H9 (cell line): ENCODE data around the gene PPP1R16B. TPM values are rescaled to one million over a fixed set of nuclear protein-coding genes. Genes with fewer than 3 reads are reported as not detected.
A peak's percentile ranks its signal among the peaks of the same experiment; 100 is the strongest.

ENCODE experiments used
- DNase-seq: peaks from one replicate; pipeline ENCODE4 v3.0.0-alpha.2; 2017
- H2AFZ ChIP-seq: one replicate; pipeline ENCODE4 v1.6.1; 2013; ENCODE audit warnings: mild to moderate bottlenecking, low read length, control low read depth, moderate library complexity
- H2AK5ac ChIP-seq: 2 replicates; pipeline ENCODE4 v1.6.1; 2013; ENCODE audit warnings: low read length, control low read depth, mixed read lengths; ENCODE audit not compliant: insufficient read length
- H2BK120ac ChIP-seq: one replicate; pipeline ENCODE4 v1.6.1; 2013; ENCODE audit warnings: low read depth, mild to moderate bottlenecking, low read length, control low read depth, inconsistent platforms; ENCODE audit not compliant: poor library complexity, severe bottlenecking
- H2BK12ac ChIP-seq: 2 replicates; pipeline ENCODE4 v1.6.1; 2013; ENCODE audit warnings: low read length, control low read depth, mixed read lengths, low read depth; ENCODE audit not compliant: insufficient read length
- H2BK15ac ChIP-seq: 2 replicates; pipeline ENCODE4 v1.6.1; 2013; ENCODE audit warnings: low read depth, low read length, control low read depth
- H2BK20ac ChIP-seq: one replicate; pipeline ENCODE4 v1.6.1; 2013; ENCODE audit warnings: low read depth, mild to moderate bottlenecking, low read length, control low read depth, inconsistent platforms; ENCODE audit not compliant: poor library complexity, severe bottlenecking
- H2BK5ac ChIP-seq: 2 replicates; pipeline ENCODE4 v1.6.1; 2013; ENCODE audit warnings: low read length, control low read depth, mixed read lengths; ENCODE audit not compliant: insufficient read length
- H3K14ac ChIP-seq: 2 replicates; pipeline ENCODE4 v1.6.1; 2013; ENCODE audit warnings: low read length, control low read depth; ENCODE audit not compliant: insufficient read depth
- H3K18ac ChIP-seq: 2 replicates; pipeline ENCODE4 v1.6.1; 2013; ENCODE audit warnings: low read depth, mild to moderate bottlenecking, mixed read lengths, low read length, control low read depth; ENCODE audit not compliant: insufficient read length
- H3K23ac ChIP-seq: 2 replicates; pipeline ENCODE4 v1.6.1; 2013; ENCODE audit warnings: low read length, control low read depth, mixed read lengths, low read depth; ENCODE audit not compliant: insufficient read length
- H3K23me2 ChIP-seq: 2 replicates; pipeline ENCODE4 v1.6.1; 2013; ENCODE audit warnings: low read depth, mild to moderate bottlenecking, mixed read lengths, low read length, control low read depth; ENCODE audit not compliant: insufficient read length, poor library complexity, severe bottlenecking
- H3K27ac ChIP-seq: 2 replicates; pipeline ENCODE4 v1.5.1; 2013; ENCODE audit warnings: low read length, control low read depth, mixed read lengths, low read depth; ENCODE audit not compliant: insufficient read length
- H3K27me3 ChIP-seq: 2 replicates; pipeline ENCODE4 v1.6.1; 2013; ENCODE audit warnings: low read length, control low read depth, inconsistent platforms; ENCODE audit not compliant: insufficient read depth
- H3K4ac ChIP-seq: 2 replicates; pipeline ENCODE4 v1.6.1; 2013; ENCODE audit warnings: low read depth, mild to moderate bottlenecking, control low read depth, inconsistent platforms, low read length, moderate library complexity
- H3K4me1 ChIP-seq: 2 replicates; pipeline ENCODE4 v1.6.1; 2013; ENCODE audit warnings: low read length, control low read depth, inconsistent platforms; ENCODE audit not compliant: insufficient read depth
- H3K4me2 ChIP-seq: 2 replicates; pipeline ENCODE4 v1.6.1; 2013; ENCODE audit warnings: low read length, control low read depth, mixed read lengths; ENCODE audit not compliant: insufficient read length, insufficient read depth
- H3K56ac ChIP-seq: 2 replicates; pipeline ENCODE4 v1.6.1; 2013; ENCODE audit warnings: low read depth, mild to moderate bottlenecking, mixed read lengths, low read length, control low read depth; ENCODE audit not compliant: insufficient read length
- H3K79me1 ChIP-seq: 2 replicates; pipeline ENCODE4 v1.6.1; 2013; ENCODE audit warnings: low read depth, mild to moderate bottlenecking, moderate library complexity, low read length, control low read depth, inconsistent platforms; ENCODE audit not compliant: insufficient read depth, poor library complexity, severe bottlenecking
- H3K79me2 ChIP-seq: 2 replicates; pipeline ENCODE4 v1.6.1; 2013; ENCODE audit warnings: low read length, control low read depth, inconsistent platforms; ENCODE audit not compliant: insufficient read depth
- H3K9ac ChIP-seq: 2 replicates; pipeline ENCODE4 v1.6.1; 2013; ENCODE audit warnings: low read length, control low read depth, mixed read lengths; ENCODE audit not compliant: insufficient read length; ENCODE audit errors: extremely low read depth
- H3K9me3 ChIP-seq: one replicate; pipeline ENCODE4 v1.6.1; 2013; ENCODE audit warnings: low read depth, low read length, inconsistent platforms; ENCODE audit not compliant: control insufficient read depth
- H3T11ph ChIP-seq: one replicate; pipeline ENCODE4 v1.6.1; 2013; ENCODE audit warnings: mild to moderate bottlenecking, low read length, control low read depth, inconsistent platforms
- H4K20me1 ChIP-seq: one replicate; pipeline ENCODE4 v1.6.1; 2013; ENCODE audit not compliant: control insufficient read depth, insufficient read length, insufficient read depth
- H4K5ac ChIP-seq: 2 replicates; pipeline ENCODE4 v1.6.1; 2013; ENCODE audit warnings: low read depth, mild to moderate bottlenecking, mixed read lengths, low read length, control low read depth; ENCODE audit not compliant: insufficient read length
- H4K8ac ChIP-seq: replicated peaks from 2 replicates; pipeline ENCODE4 v1.6.1; 2013; ENCODE audit warnings: low read length, control low read depth, mixed read lengths, low read depth; ENCODE audit not compliant: insufficient read length
- H4K91ac ChIP-seq: 2 replicates; pipeline ENCODE4 v1.6.1; 2013; ENCODE audit warnings: low read depth, mild to moderate bottlenecking, moderate library complexity, mixed read lengths, low read length, control low read depth; ENCODE audit not compliant: insufficient read length
- H3K27ac Mint-ChIP-seq, 3 experiments: 2 replicates in 2 of 3; 3 replicates in 1 of 3; pipeline ENCODE4 v1.8.0; 2020 to 2021; ENCODE audit warnings: mixed read lengths in 3 of 3, mild to moderate bottlenecking in 1 of 3, moderate library complexity in 1 of 3
- H3K27me3 Mint-ChIP-seq: 2 replicates; pipeline ENCODE4 v1.8.0; 2021; ENCODE audit warnings: low read depth, mild to moderate bottlenecking, moderate library complexity, mixed read lengths
- H3K36me3 Mint-ChIP-seq, 3 experiments: 2 replicates in 2 of 3; 3 replicates in 1 of 3; pipeline ENCODE4 v1.8.0; 2020 to 2021; ENCODE audit warnings: low read depth in 3 of 3, mixed read lengths in 3 of 3; ENCODE audit not compliant: insufficient read depth in 1 of 3
- H3K4me1 Mint-ChIP-seq, 2 experiments: 2 replicates each; pipeline ENCODE4 v1.8.0; 2020; ENCODE audit warnings: mixed read lengths in 2 of 2
- H3K4me3 Mint-ChIP-seq, 2 experiments: 2 replicates in 1 of 2; 3 replicates in 1 of 2; pipeline ENCODE4 v1.8.0; 2020 to 2021; ENCODE audit warnings: mild to moderate bottlenecking in 2 of 2, mixed read lengths in 2 of 2, moderate library complexity in 1 of 2
- H3K9me3 Mint-ChIP-seq, 2 experiments: 2 replicates in 1 of 2; 3 replicates in 1 of 2; pipeline ENCODE4 v1.8.0; 2020; ENCODE audit warnings: mild to moderate bottlenecking in 2 of 2, mixed read lengths in 2 of 2, moderate library complexity in 1 of 2
- CTCF ChIP-seq: fragments of 200-600 bp; sonication (generic); conservative IDR thresholded peaks from 3 replicates; pipeline ENCODE4 v1.8.0; 2021; ENCODE audit warnings: antibody characterized with exemption, mild to moderate bottlenecking
- WGBS: extraction: QIAGEN DNeasy Blood & Tissue Kit; methylation state at CpG from one replicate; pipeline ENCODE4 v1.1.7; 2013; ENCODE audit warnings: missing lambda C conversion rate, low lambda C conversion rate, mixed read lengths; ENCODE audit not compliant: insufficient read length; ENCODE audit errors: extremely low coverage; 5-methylcytosine and 5-hydroxymethylcytosine counted together
- total RNA-seq: library from RNA; stranded (reverse); gene quantifications from 2 replicates; pipeline ENCODE4 v1.2.1, GENCODE V29; 2021

Gene PPP1R16B
- total RNA-seq, 1 experiment from 2014 or later: 8.2 TPM

- peak overlapping the region; percentile 83 for H3K9ac ChIP-seq
- TF ChIP-seq CTCF: no peak
- H3K18ac ChIP-seq: peak overlapping the region; percentile 95
- H4K5ac ChIP-seq: no peak overlapping the region
- no peak overlapping the region for H3K27ac ChIP-seq
- peak overlapping the region; percentile 95 for H3K14ac ChIP-seq
- H2BK12ac ChIP-seq: no peak overlapping the region
- peak overlapping the region in 1 of 3 experiments; percentile 83; a peak in 1 of 7 replicates for H3K27ac Mint-ChIP-seq
- WGBS: no CpG with 5 or more reads among the region's 27 CpGs
- no peaks in the 10 kb centered on the region for H3K9me3 ChIP-seq
- H2AFZ ChIP-seq: no peak overlapping the region
- H3K56ac ChIP-seq: no peak overlapping the region
- H3K23ac ChIP-seq: no peak overlapping the region
- no peaks in the 10 kb centered on the region for H4K20me1 ChIP-seq
- peak overlapping the region; percentile 96 for H4K91ac ChIP-seq
- H3K23me2 ChIP-seq: peaks cover 4% of the 10 kb centered on the region
- H3K4ac ChIP-seq: no peak overlapping the region; the same call in 1 of the 2 replicates
- H3K4me3 Mint-ChIP-seq: peak overlapping the region; percentile 84 to 94
- H4K8ac ChIP-seq: no peak overlapping the region
- no peak for DNase-seq
- H2AK5ac ChIP-seq: no peak overlapping the region
- H2BK120ac ChIP-seq: no peak overlapping the region
- H3K27me3 ChIP-seq: no peaks in the 10 kb centered on the region
- H3K9me3 Mint-ChIP-seq: peaks cover 0 to 2% of the 10 kb centered on the region in 2 experiments; a peak in 1 of 5 replicates
- H3K4me2 ChIP-seq: peak overlapping the region; percentile 69
- H3K27me3 Mint-ChIP-seq: no peaks in the 10 kb centered on the region; the same call in none of the 2 replicates
- H2BK20ac ChIP-seq: no peak overlapping the region
- peaks cover 42% of the 10 kb centered on the region for H3K79me2 ChIP-seq
- no peak overlapping the region for H3T11ph ChIP-seq
- peaks cover 15 to 18% (median 17%) of the 10 kb centered on the region in 3 experiments; a peak in 6 of 7 replicates for H3K36me3 Mint-ChIP-seq
- H2BK5ac ChIP-seq: no peak overlapping the region
- H3K79me1 ChIP-seq: peaks cover 2% of the 10 kb centered on the region
- peaks cover 2% of the 10 kb centered on the region; the same call in 1 of the 2 replicates for H3K4me1 ChIP-seq
- peaks cover 29 to 33% of the 10 kb centered on the region in 2 experiments for H3K4me1 Mint-ChIP-seq
- no peak overlapping the region for H2BK15ac ChIP-seq
Observed at GRCh38 chr20:38926934-38927616, 121.6 kb downstream of the PPP1R16B start.
